SK-N-SH treated with all-trans-retinoic acid at 6 μM for 48 hours (cell line): ENCODE results near the gene ZMIZ1.

Source experiments
- ATAC-seq: fragments of 200-7000 bp; cut with Tn5 transposase; 3 replicates; pipeline ENCODE4 v1.9.1; 2020; ENCODE audit warnings: mild to moderate bottlenecking, moderate library complexity
- ARNTL ChIP-seq: fragments of 450-650 bp; formaldehyde crosslinking; IDR thresholded peaks from 2 replicates; pipeline ENCODE4 v1.5.0; 2020; ENCODE audit warnings: low read depth, mild to moderate bottlenecking, moderate library complexity, borderline replicate concordance
- BACH2 ChIP-seq: fragments of 250-450 bp; sonication (Bioruptor Pico); IDR thresholded peaks from 2 replicates; pipeline ENCODE4 v1.9.0; 2021; ENCODE audit warnings: mild to moderate bottlenecking, borderline replicate concordance
- CREB5 ChIP-seq: fragments of 250-450 bp; sonication (Bioruptor Pico); IDR thresholded peaks from 2 replicates; pipeline ENCODE4 v1.5.1; 2020; ENCODE audit warnings: low read depth, mild to moderate bottlenecking, moderate library complexity
- CSDC2 ChIP-seq: fragments of 250-450 bp; sonication (Bioruptor Pico); IDR thresholded peaks from 2 replicates; pipeline ENCODE4 v1.5.0; 2020; ENCODE audit warnings: mild to moderate bottlenecking, moderate library complexity
- CSRNP3 ChIP-seq: fragments of 250-450 bp; sonication (Bioruptor Pico); IDR thresholded peaks from 2 replicates; pipeline ENCODE4 v1.5.1; 2021; ENCODE audit warnings: mild to moderate bottlenecking, moderate library complexity
- GLIS3 ChIP-seq: fragments of 250-450 bp; sonication (Bioruptor Pico); IDR thresholded peaks from 2 replicates; pipeline ENCODE4 v1.5.0; 2020; ENCODE audit warnings: mild to moderate bottlenecking, moderate library complexity
- ISL1 ChIP-seq: fragments of 250-450 bp; sonication (Bioruptor Pico); IDR thresholded peaks from 2 replicates; pipeline ENCODE4 v2.1.2; 2022; ENCODE audit warnings: mild to moderate bottlenecking, moderate library complexity
- OSR1 ChIP-seq: fragments of 250-450 bp; sonication (Bioruptor Pico); IDR thresholded peaks from 2 replicates; pipeline ENCODE4 v1.8.0; 2022; ENCODE audit warnings: moderate library complexity, mild to moderate bottlenecking, inconsistent platforms
- POU6F1 ChIP-seq: fragments of 250-450 bp; sonication (Bioruptor Pico); IDR thresholded peaks from 2 replicates; pipeline ENCODE4 v1.8.0; 2021; ENCODE audit warnings: low read depth, mild to moderate bottlenecking, moderate library complexity, borderline replicate concordance
- RARB ChIP-seq: fragments of 250-450 bp; sonication (Bioruptor Pico); IDR thresholded peaks from 2 replicates; pipeline ENCODE4 v1.8.0; 2021; ENCODE audit warnings: mild to moderate bottlenecking, moderate library complexity
- SNAI2 ChIP-seq: fragments of 250-450 bp; sonication (Bioruptor Pico); IDR thresholded peaks from 2 replicates; pipeline ENCODE4 v1.5.0; 2020; ENCODE audit warnings: mild to moderate bottlenecking, moderate library complexity
- TOX ChIP-seq: fragments of 250-450 bp; sonication (Bioruptor Pico); IDR thresholded peaks from 2 replicates; pipeline ENCODE4 v1.8.0; 2021; ENCODE audit warnings: mild to moderate bottlenecking, moderate library complexity, borderline replicate concordance
- TSHZ2 ChIP-seq: fragments of 250-450 bp; sonication (Bioruptor Pico); IDR thresholded peaks from 2 replicates; pipeline ENCODE4 v1.5.0; 2020; ENCODE audit warnings: mild to moderate bottlenecking, moderate library complexity
- ZC3H10 ChIP-seq: fragments of 250-450 bp; sonication (Bioruptor Pico); IDR thresholded peaks from 2 replicates; pipeline ENCODE4 v1.5.1; 2021; ENCODE audit warnings: mild to moderate bottlenecking, moderate library complexity
- ZFP3 ChIP-seq: fragments of 250-450 bp; sonication (Bioruptor Pico); IDR thresholded peaks from 2 replicates; pipeline ENCODE4 v1.5.0; 2020; ENCODE audit warnings: mild to moderate bottlenecking, moderate library complexity
- ZFP30 ChIP-seq: fragments of 450-650 bp; formaldehyde crosslinking; IDR thresholded peaks from 2 replicates; pipeline ENCODE4 v1.5.0; 2022; ENCODE audit warnings: mild to moderate bottlenecking, moderate library complexity
- ZNF565 ChIP-seq: fragments of 450-650 bp; formaldehyde crosslinking; conservative IDR thresholded peaks from 2 replicates; pipeline ENCODE4 v1.5.0; 2020; ENCODE audit warnings: low read depth, mild to moderate bottlenecking, moderate library complexity
- ZNF70 ChIP-seq: fragments of 450-650 bp; formaldehyde crosslinking; IDR thresholded peaks from 2 replicates; pipeline ENCODE4 v1.5.0; 2020; ENCODE audit warnings: mild to moderate bottlenecking, moderate library complexity
- ZNF8 ChIP-seq: fragments of 450-650 bp; formaldehyde crosslinking; IDR thresholded peaks from 2 replicates; pipeline ENCODE4 v1.5.0; 2020; ENCODE audit warnings: mild to moderate bottlenecking, moderate library complexity

Gene ZMIZ1

GRCh38 chr10:79058899-79059841 is 9.6 kb upstream of the ZMIZ1 start (continued):
- TF ChIP-seq CREB5 (no peak), ZFP30 (CRISPR knock-in tag) (no peak), RARB (CRISPR knock-in tag) (no peak), TOX (CRISPR knock-in tag) (no peak), SNAI2 (CRISPR knock-in tag) (no peak), ZFP3 (CRISPR knock-in tag) (no peak)

- no peak for TF ChIP-seq ZFP30 (CRISPR knock-in tag)
- TF ChIP-seq TSHZ2 (CRISPR knock-in tag): no peak
- TF ChIP-seq, all 23 proteins: peak for 0
Measured at GRCh38 chr10:79059859-79060379, 8.8 kb upstream of the ZMIZ1 start.

GRCh38 chr10:79060641-79061255 is 8.0 kb upstream of the ZMIZ1 start:
- no peak for TF ChIP-seq POU6F1 (CRISPR knock-in tag)
- no peak for TF ChIP-seq TOX (CRISPR knock-in tag)
- TF ChIP-seq ZNF8: no peak
- ATAC-seq: no peak

More at GRCh38 chr10:79059859-79060379, 8.8 kb upstream of the ZMIZ1 start:
- ATAC-seq: no peak

GRCh38 chr10:79061441-79062315 is 7.1 kb upstream of the ZMIZ1 start:
- no peak for TF ChIP-seq TSHZ2 (CRISPR knock-in tag)
- no peak for TF ChIP-seq ZFP30 (CRISPR knock-in tag)
- no peak for TF ChIP-seq BACH2 (CRISPR knock-in tag)
- no peak for TF ChIP-seq CSRNP3
- no peak for TF ChIP-seq ZC3H10
- no peak for TF ChIP-seq ARNTL (CRISPR knock-in tag)
- TF ChIP-seq OSR1 (CRISPR knock-in tag): no peak
- TF ChIP-seq POU6F1 (CRISPR knock-in tag): no peak
- TF ChIP-seq ISL1 (CRISPR knock-in tag): no peak
- no peak for TF ChIP-seq ZFP3 (CRISPR knock-in tag)
- no peak for TF ChIP-seq ZNF565 (CRISPR knock-in tag)
- TF ChIP-seq CSDC2 (CRISPR knock-in tag): no peak
- no peak for TF ChIP-seq ZNF70 (CRISPR knock-in tag)
- TF ChIP-seq SNAI2 (CRISPR knock-in tag): no peak
- TF ChIP-seq ZNF8: no peak
- no peak for TF ChIP-seq RARB (CRISPR knock-in tag)
- TF ChIP-seq GLIS3 (CRISPR knock-in tag): no peak
- no peak for ATAC-seq
